Measurements from ENCODE around the gene CD200R1. TPM values are rescaled to one million over a fixed set of nuclear protein-coding genes. Genes with fewer than 3 reads are reported as not detected.

CD200R1 gene
- total and polyA plus RNA-seq, 9 of the 15 experiments (the other 6 are each of a cell fraction or from before 2014, with no cell fraction given), result 0.04 to 0.23 (median 0.09) TPM; not detected in 5

DNA sequence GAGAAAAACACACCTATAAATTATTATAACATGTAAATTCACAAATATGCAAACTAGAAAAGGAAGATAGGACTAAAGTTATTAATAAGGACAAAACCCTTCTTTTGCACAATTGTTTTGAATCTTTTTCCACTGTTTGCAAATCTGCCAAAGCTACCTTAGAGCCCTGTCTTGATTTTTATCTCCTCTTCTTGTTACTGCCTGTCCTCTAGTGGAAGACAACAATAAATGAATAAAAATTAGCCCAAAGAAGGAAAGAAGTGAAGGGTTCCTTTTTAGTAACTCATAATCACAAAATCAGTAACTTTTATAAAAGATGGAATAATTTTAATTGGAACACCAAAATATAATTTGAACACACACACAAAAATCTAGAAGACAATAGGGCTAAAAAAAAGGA, 2.7 kb downstream of the CD200R1 start:
- Histone ChIP-seq H3K9me3 (replicated peaks; ENCODE audit: control insufficient read depth, insufficient read depth, low read depth, low read length) (no peaks in the 10 kb centered on the region), H3K4me1 (replicated peaks in 1 of 2; ENCODE audit: control insufficient read depth in 2 of 2, insufficient read depth in 2 of 2, low read length in 2 of 2) (no peaks in the 10 kb centered on the region)
- POLR2A ChIA-PET, result interaction anchor here (0.9 kb wide), 1 partner anchor 10 kb away, joined by 3 read pairs; no protein-coding TSS in a partner anchor

DNA sequence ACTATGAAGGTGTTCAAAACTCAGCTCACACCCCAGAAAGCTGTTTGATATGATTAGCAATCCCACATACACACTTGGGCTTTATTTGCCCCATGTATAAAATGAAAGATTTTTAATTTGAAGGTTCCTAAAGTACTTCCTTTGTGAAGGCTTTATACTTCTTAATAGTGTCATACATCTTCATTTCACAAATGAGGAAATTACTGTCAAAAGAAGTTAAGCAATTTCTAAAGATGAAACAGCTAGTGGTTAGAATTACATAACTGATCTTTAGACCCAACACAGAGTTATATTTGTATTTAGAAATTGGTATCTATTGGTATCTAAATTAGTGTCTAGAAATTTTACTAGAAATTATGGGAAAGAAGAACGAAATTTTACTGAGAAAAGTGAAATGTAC, 7.1 kb downstream of the CD200R1 start:
- Histone ChIP-seq H3K4me2 (ENCODE audit: insufficient read depth, low read length) (no peak overlapping the region), H2AFZ (ENCODE audit: low read depth, low read length) (no peak overlapping the region), H3K79me2 (ENCODE audit: control insufficient read depth, insufficient read depth, low read length) (no peaks in the 10 kb centered on the region), H3K36me3 (ENCODE audit: control insufficient read depth, insufficient read depth, low read length) (no peaks in the 10 kb centered on the region), H4K20me1 (replicated peaks; ENCODE audit: control insufficient read depth, insufficient read depth, low read length) (no peaks in the 10 kb centered on the region), H3K27me3 (ENCODE audit: control insufficient read depth in 2 of 2, insufficient read depth in 2 of 2, low read length in 2 of 2) (no peaks in the 10 kb centered on the region), H3K9me1 (ENCODE audit: control insufficient read depth, insufficient read depth, low read length) (no peaks in the 10 kb centered on the region), H3K4me3 (no peak overlapping the region), H3K9me3 (replicated peaks; ENCODE audit: control insufficient read depth, insufficient read depth, low read depth, low read length) (0 out of 2 replicates have a peak, but pooled peaks cover 2% of the 10 kb centered on the region), H3K27ac (ENCODE audit: extremely low read depth, low read depth, low read length) (no peak overlapping the region), H3K9ac (ENCODE audit: insufficient read depth in 1 of 2, low read depth in 2 of 2, low read length in 2 of 2) (no peak overlapping the region), H3K4me1 (replicated peaks in 1 of 2; ENCODE audit: control insufficient read depth in 2 of 2, insufficient read depth in 2 of 2, low read length in 2 of 2) (no peaks in the 10 kb centered on the region)
- in situ Hi-C loops (cut with MboI), result no loop called here
- TF ChIP-seq, protein P1, sequence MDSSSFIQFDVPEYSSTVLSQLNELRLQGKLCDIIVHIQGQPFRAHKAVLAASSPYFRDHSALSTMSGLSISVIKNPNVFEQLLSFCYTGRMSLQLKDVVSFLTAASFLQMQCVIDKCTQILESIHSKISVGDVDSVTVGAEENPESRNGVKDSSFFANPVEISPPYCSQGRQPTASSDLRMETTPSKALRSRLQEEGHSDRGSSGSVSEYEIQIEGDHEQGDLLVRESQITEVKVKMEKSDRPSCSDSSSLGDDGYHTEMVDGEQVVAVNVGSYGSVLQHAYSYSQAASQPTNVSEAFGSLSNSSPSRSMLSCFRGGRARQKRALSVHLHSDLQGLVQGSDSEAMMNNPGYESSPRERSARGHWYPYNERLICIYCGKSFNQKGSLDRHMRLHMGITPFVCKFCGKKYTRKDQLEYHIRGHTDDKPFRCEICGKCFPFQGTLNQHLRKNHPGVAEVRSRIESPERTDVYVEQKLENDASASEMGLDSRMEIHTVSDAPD (CRISPR knock-in tag; IDR thresholded peaks at IDR 0.05), result no peak
- BruUV-seq (replicated peaks), result no TSS peak
- WGBS (ENCODE audit: insufficient coverage, low coverage, missing lambda C conversion rate), result 0% methylated on average over 1 of the region's 1 CpG
- FAIRE-seq, result no peak
- no peak for ATAC-seq
- DNase-seq (ENCODE audit: extremely low read depth in 1 of 4, low spot score in 3 of 4), result no peak
- intact Hi-C loops (cut with micrococcal nuclease), result no loop called here
- ChIA-PET CTCF (ENCODE audit: low intra/inter-chr PET ratio) (no interaction called here), POLR2A (no interaction called here)

More for the DNA sequence above, 2.7 kb downstream of the CD200R1 start:
- FAIRE-seq (no peak), ATAC-seq (no peak), DNase-seq (ENCODE audit: extremely low read depth in 1 of 4, low spot score in 3 of 4) (no peak)
- intact Hi-C loops (cut with micrococcal nuclease) (loop anchor here (10.0 kb wide), 1 partner anchor 117 kb away; no protein-coding TSS in a partner anchor), in situ Hi-C loops (cut with MboI) (no loop called here)
- TF ChIP-seq, protein P2, sequence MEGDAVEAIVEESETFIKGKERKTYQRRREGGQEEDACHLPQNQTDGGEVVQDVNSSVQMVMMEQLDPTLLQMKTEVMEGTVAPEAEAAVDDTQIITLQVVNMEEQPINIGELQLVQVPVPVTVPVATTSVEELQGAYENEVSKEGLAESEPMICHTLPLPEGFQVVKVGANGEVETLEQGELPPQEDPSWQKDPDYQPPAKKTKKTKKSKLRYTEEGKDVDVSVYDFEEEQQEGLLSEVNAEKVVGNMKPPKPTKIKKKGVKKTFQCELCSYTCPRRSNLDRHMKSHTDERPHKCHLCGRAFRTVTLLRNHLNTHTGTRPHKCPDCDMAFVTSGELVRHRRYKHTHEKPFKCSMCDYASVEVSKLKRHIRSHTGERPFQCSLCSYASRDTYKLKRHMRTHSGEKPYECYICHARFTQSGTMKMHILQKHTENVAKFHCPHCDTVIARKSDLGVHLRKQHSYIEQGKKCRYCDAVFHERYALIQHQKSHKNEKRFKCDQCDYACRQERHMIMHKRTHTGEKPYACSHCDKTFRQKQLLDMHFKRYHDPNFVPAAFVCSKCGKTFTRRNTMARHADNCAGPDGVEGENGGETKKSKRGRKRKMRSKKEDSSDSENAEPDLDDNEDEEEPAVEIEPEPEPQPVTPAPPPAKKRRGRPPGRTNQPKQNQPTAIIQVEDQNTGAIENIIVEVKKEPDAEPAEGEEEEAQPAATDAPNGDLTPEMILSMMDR (IDR thresholded peaks at IDR 0.05 in 2 of 3, conservative IDR thresholded peaks at IDR 0.05 in 1 of 3; ENCODE audit: insufficient read depth in 2 of 3, low read depth in 1 of 3, low read length in 3 of 3), result peak in 1 of 3 experiments; percentile 14; a peak in 1 of 6 replicates
- TF ChIP-seq CBFB (CRISPR knock-in tag; IDR thresholded peaks at IDR 0.05), result no peak
- no peaks in the 10 kb centered on the region for H3K36me3 ChIP-seq (ENCODE audit: control insufficient read depth, insufficient read depth, low read length)
- no peak overlapping the region for H3K4me3 ChIP-seq
- H3K9me1 ChIP-seq (ENCODE audit: control insufficient read depth, insufficient read depth, low read length), result no peaks in the 10 kb centered on the region
- no peaks in the 10 kb centered on the region for H3K79me2 ChIP-seq (ENCODE audit: control insufficient read depth, insufficient read depth, low read length)
- no peaks in the 10 kb centered on the region for H4K20me1 ChIP-seq (replicated peaks; ENCODE audit: control insufficient read depth, insufficient read depth, low read length)
- H3K27me3 ChIP-seq (ENCODE audit: control insufficient read depth in 2 of 2, insufficient read depth in 2 of 2, low read length in 2 of 2), result no peaks in the 10 kb centered on the region
- BruUV-seq (replicated peaks), result no TSS peak
- no peak overlapping the region for H3K9ac ChIP-seq (ENCODE audit: insufficient read depth in 1 of 2, low read depth in 2 of 2, low read length in 2 of 2)
- no peak overlapping the region for H3K4me2 ChIP-seq (ENCODE audit: insufficient read depth, low read length)
- CTCF ChIA-PET (ENCODE audit: low intra/inter-chr PET ratio), result no interaction called here
- no peak overlapping the region for H2AFZ ChIP-seq (ENCODE audit: low read depth, low read length)
- H3K27ac ChIP-seq (ENCODE audit: extremely low read depth, low read depth, low read length), result no peak overlapping the region

All from K562 (cell line).